HG02642 (cell line): ENCODE data around the gene ENPP6.

Source experiments
- ATAC-seq: cut with Tn5 transposase; IDR thresholded peaks from one replicate; pipeline ENCODE4 v1.9.1; 2021; ENCODE audit warnings: mild to moderate bottlenecking; ENCODE audit not compliant: unreplicated experiment, poor library complexity

ENPP6 gene

DNA sequence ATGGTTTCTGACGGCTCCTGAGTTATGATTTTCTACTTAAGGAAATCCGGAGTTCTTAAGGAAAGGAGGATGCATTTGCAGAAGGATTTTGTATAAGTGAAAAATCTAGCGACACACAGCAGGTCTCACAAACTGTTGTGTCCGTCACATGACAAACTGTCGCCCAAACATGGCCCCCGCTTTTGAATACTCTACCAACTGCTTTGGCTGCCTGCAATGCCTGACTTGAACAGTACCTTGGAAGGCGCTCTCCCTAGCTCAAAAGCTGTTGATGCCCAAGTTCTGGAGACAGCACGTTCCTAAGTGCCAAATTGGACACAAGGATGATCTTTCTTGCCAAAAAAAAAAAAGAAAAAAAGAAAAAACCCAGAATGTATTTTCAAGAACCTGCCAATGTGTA lies 103.2 kb downstream of the ENPP6 start:
- ATAC-seq = no peak

DNA sequence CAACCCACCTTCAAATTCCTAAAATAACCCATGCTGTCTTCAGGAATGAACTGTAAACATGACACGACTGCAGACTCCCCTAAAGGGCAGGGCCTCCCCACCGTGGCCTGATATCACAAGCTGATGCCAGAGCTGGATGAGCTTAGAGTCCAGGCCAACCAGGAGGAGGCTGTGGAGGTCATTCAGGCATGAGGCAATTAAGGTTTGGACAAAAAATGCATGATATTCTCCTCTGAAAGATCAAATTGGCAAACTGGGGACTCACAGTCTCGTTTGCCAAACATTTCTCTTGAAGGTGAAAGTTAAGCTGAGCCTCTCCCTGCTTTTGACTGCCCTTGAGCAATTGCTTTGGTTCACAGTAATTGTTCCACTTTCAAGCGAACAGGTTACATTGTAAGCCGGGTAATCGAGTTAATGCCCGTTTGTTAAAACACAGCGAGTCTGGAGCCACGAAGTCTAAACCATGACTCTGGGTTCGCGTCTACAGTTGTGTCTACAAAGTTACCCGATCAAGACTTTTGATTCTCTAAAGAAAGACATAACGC lies 105.6 kb downstream of the ENPP6 start:
- no peak for ATAC-seq

DNA sequence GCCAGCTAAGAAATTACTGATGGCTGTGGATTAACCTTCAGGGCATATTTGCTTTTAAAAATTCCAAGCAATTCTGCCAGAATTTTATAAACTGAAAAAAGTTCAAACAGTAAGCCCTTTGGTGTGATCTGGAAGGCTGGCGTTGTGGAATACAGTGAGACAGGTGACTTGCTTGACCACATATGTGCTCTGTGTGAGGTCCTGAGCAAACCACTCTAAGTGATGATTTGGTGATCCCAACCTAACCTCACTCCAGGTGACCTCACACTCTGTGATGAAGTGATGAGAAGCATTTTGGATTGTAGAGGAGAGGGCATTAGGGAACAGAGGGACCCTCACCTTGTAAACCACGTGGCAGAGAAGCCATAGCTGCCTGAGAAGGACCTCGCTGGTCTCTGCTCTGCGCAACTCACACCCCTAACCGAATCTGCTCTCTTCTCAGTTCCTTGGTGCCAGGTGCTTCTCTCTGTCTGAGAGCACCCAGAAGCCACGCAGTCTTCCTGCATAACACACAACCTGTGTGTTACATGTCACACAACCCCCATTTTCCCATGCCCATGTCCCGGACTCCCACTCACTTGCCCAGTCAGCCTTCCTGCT lies 106.3 kb downstream of the ENPP6 start:
- ATAC-seq = no peak

DNA sequence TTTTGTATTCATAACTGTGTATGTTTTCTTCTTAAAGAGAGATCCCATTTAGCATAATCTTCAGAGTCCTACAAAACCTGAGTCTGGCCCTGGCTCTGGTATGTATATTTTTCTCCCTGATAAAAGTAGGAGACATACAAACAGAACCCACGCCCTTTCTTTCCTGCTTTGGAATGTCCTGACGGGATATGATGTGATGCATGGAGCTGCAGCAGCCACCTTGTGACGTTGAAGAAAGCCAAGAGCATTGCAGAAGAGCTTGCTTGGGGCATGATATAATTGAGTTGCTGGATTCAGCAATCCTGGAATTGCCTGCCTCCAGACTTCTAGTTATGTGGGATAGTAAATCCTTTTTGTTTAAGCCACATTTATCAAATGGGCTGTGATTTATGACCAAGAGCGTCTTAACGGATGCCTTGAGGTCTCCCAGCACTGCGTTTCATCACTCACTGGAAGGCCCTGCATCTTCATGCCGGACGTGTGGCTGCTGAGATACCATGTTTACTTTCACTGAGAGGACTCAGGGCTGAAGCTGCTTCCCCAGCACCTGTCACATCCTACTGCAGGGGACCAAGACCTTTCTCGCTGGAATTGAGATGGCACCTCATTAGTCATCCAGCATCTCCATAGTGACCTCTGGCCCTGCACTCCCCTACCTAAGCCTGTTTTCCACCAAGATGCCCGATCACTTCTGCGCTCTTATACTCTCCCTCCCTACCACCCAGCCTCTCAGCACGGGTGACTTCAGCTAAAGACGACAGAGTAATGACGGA lies 107.0 kb downstream of the ENPP6 start:
- ATAC-seq = no peak

DNA sequence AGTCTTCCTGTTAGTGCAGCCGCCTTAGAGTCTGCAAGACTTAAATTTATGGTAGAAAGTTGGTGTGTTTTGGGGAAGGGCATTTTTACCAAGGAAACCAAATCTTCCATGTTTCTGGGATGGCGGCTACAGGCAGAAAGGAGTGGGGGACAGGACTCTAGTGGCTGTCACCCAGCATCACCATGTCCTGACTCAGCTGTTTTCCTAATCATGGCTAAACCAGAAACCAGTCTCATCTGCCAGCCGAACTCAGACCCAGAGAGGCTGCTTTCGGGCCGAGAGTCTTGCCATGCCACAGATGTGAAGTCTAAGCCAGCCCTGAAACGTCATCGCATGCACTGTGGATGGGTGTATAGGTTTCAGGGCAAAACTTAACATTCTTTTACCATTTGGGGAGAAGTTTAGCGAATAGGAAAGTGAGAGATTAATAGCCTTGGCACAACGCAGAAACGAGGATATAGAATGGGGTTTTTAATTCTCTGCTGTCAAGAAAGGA lies 109.6 kb downstream of the ENPP6 start:
- ATAC-seq = no peak

DNA sequence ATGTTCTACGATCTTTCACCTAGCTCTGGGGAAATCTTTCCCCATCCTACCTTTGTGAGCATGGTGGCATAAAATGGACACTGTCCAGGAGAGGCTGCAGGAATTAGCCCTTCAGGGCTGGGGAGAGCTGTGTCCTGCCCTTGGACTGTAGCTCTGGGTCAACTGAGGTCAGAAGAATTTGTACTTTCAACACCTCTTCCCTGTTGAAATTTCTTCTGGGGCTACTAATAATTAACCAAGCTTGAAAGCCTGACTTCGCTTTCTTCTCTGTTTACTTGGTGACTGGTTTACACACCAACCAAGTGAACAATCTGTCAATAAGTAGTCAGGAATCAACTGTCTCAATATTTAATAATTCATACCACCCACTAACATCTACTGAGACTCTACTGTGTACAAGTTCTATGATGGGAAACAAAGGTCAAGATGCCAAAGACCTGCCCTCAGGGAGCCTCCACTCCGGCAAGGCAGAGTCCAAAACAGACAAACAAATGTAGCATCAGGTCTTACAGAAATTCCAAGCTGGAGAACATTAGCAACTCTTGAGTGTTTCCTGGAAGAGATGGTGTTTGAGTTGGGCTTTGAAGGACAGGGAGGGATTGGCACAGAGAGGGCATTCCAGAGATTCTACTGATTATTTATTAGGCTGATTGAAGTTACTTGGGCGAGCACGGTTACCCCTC lies 113.1 kb downstream of the ENPP6 start:
- ATAC-seq = no peak

DNA sequence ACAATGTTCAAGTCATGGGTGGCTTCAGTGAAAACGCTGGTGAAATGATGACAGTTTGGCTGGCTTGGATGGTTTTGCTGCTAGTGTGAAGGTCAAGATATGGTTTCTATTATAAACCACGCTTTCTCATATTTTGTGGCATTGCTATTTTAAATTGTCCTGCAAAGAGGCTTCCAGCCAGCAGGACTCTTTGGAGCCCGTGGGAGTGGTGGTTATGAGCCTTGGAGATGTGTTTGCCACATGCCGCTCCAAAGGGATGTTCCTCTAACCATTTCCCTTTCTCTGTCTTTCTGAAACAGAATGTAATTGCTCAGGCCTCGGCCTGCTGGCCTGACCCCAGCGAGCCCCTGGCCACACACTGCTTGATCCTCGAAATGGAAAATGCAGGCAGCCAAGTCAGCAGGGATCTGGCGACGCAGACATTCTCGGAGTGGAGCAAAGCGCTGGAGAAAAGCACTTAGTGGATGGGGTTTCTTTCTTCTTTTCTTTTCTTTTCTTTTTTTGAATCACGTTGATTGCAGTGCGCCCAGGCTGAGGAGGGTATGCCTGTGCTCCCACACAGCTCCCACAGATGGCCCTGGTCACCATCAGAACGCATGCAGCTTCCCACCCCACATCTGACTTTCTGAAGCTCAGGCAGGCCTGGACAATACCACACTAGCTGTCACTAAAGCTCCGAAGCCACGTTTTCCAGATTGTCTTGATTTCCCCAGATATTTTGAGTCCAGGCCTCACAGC lies 114.0 kb downstream of the ENPP6 start:
- no peak for ATAC-seq

DNA sequence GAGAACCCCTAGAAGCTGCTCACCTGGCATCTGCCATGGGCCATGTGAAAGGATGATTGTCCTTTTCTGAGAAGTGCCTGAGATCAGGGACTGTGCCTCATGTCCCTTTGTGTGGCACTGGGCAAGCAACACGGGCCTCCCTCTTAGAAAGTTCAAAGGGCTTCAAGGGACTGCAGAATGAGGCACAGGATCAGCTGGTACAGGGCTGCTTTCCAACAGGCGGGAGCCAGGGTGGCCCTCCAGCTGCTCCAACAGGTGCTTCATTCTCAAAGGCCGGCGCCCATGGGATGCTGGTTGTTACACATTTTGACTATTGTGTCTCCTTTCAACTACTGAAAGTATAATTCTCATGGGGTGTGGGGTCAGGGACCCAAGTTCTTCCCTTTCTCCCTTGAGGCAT lies 114.7 kb downstream of the ENPP6 start:
- no peak for ATAC-seq

DNA sequence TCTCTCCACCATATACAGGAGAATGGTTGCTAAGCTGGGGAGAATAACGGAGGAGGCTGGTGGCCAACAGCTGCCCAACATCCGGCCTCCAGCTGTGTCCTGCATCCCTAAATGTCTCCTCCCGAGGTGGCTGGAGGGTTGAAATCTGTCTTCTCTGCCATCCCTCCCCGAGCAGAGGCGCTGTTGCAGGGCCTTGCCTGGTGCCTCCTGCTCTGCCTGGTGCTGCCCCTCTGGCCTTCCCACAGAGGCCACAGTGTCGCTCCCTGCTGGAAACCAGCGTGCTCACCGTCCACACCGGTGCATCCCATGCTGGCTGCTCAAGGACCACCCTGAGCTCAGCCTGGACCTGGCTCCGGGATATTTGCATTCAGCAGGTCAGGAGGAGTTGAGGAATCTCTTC lies 115.2 kb downstream of the ENPP6 start:
- no peak for ATAC-seq

DNA sequence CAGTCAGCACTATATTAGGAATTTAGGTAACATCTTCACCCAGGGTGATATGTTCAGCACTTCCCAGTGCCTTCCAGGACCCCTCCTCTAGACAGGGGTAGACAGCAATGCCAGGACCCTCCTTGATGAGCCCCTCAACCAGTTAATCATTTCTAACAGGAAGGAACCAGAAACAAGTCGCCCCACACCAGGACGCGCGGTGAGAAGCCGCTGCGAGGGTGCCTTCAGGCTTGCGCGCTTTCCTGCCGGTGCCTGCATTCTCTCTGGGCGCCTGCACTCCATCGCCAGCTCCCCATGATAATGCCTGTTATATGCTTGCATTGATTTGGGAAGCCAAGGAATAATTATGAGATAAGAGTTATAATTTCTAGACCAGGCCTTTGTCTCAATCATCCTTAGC lies 116.0 kb downstream of the ENPP6 start:
- ATAC-seq = no peak

DNA sequence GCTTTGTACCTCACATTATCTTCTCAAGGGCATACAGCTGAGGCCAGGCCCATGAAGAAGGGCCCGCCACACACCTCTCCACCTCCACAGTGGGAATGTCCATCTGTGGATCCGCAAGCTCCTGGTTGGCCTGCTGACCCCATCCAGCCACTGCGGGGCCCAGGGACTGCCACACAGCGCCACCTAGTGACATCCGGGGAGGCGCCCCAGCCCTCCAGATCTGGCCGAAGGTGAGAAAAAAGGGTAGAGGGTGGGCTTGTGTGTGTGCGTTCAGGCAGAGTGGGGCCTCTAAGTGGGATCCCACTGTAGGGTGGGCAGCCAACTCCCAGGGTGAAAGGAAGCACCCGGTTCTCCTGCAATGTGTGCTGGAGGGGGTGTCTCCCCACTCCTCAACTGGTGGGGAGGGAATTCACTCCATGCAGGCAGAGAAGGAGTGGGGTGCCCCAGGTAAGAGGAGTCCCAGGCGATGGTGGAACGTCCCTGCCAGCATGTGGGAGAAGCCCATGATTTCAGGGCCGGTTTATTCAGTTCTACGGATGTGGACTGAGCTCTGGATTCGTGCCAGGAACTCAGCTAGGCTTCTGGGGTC lies 117.3 kb downstream of the ENPP6 start:
- no peak for ATAC-seq

DNA sequence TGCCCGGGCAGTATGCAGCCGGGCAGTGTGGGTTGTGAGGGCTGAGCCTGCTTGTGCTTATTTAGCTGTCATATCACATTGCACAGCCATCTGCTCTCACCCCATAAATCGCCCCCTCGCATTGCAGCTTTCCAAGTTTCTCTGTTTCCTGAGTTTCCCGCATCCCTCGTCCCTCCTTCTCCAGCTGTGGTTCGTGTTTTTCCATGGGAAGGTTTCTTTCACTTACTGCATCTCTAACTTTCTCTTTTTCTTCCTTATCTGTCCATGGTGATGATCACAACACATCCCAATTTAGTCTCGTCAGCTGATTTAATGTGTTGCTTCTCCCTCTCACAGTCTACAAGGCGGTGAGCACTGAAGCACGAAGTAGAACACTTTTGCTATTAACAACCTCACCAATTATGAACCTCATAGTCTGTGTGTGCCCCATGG lies 118.1 kb downstream of the ENPP6 start:
- ATAC-seq = no peak

DNA sequence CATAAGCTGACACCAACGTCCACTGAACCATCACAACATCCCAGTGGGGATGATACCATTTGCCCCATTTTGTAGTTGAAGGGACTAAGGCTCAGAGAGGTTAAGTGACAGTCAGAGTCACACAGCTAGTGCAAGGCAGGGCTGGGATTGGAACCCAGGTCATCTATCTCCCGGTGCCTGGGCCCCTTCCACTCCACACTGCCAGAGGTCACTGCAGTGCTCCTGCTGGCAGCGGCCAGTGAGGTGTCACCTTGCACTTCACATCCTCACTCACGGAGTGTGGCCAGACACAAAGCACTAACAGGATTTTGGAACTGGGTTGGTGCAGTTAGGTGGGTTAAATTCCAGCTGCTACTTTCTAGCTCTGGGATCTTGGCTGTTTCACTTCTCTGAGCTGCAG lies 118.7 kb downstream of the ENPP6 start:
- no peak for ATAC-seq

DNA sequence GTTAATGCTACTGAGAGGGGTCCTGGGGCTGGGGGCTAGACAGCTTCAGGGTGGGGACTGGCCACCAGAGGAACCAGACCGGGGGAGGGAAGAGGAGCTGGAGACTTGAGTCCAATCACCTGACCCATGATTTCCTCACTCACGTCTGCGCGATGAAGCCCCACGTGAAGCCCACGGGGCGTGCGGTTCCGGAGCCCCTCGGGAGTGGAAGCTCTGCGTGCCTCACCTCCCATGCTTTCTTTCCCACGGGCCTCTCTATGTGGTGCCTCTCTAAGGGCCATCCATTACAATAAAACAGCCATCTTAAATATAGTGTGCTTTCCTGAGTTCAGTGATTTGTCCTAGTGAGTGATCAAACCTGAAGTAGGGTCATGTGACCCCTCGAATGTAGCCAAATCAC lies 119.9 kb downstream of the ENPP6 start:
- ATAC-seq = no peak

DNA sequence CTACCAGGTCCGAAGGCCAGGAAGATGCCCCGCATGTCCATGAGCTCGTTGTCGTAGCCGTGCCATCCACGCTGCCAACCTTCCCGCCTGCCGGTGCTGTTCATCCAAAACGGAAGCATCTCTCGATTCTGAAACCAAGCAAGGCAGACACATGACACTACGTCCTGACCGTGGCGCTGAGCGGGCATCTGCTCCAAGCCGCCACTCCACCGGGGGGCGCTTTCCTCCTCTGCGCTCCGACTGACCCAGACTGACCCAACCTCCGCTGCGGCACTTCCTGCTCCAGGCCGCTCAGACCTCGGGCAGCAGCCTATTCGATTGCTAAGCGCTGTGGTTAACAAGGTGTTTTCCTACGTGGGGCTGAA lies 120.5 kb downstream of the ENPP6 start:
- peak; percentile 61 for ATAC-seq

DNA sequence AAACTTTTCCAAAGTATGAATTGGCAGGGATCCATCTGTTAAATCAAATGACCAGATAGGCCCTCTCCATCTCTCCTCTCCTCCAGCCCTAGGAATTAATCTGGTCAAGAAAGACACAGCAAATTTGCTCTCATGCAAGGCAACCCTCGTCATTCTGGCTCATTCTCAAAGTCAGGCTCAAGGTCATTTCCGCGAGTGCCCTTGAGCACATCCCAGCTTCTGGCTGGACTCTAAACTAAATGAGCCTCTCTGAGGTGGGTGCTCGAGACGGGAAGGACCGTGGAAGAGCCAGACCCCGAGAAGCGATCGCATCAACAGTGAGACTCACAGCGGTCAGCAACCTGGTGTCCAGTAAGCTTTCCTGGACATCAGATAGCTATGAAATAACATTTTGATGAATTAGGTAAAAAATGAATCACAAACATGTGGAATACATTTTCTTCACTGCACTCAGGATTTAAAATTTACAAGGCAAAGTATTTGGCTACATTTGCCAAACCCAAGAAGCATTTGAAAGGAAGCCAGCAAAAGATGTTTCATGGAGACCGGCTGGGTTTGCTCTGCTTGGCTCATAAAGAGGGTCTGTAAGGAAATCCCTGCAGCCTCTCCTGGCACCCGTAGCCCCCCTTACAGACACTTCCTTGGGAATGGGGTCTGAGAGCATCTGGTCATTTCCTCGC lies 121.0 kb downstream of the ENPP6 start:
- ATAC-seq = no peak

DNA sequence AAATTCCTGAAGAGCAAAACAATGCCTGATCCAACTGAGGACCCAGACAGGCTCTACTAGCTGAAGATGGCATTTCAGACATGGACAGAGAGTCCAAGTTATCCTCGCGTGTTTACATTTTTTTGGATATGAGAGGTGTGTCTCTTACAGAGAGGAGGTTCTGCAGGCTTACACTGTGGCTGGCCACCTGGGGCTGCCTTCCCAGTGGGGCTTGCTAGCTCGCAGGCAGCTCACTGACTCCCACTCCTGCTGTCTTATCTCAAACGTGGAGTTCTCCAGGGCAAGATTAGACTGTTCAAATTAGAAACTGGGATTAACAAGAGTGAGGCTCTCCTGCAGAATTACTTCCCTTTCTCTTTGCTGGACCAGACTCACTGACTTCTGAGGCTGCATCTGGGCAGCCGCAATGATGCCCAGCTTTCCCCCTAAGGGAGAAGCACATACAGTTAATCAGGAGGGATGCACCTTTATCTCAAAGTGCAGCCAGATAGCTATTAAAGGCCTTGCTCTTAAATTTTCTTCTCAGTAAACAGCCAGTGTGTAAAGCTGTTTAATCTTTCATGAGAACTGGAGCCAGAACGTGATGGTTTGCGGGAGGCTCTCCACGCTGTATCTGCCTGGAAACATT lies 123.0 kb downstream of the ENPP6 start:
- no peak for ATAC-seq

DNA sequence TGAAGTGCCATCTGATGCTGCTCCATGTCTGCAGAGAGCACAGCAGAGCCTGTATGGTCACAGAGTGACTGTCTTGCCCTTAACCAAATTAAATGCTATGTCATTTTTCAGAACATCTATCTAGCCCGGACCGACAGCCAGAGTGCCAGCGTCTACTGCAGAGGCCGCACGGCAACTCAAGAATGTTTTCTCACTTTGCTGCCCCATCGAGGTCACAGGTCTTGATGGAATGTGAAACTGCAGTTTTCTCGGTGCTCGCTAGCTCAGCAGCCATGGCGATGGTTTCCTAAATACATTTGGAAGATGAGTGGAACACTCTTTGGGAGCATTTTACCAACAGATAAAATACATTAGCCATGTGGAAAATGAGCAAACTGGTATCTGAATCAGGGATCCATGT lies 125.7 kb downstream of the ENPP6 start:
- ATAC-seq = no peak

DNA sequence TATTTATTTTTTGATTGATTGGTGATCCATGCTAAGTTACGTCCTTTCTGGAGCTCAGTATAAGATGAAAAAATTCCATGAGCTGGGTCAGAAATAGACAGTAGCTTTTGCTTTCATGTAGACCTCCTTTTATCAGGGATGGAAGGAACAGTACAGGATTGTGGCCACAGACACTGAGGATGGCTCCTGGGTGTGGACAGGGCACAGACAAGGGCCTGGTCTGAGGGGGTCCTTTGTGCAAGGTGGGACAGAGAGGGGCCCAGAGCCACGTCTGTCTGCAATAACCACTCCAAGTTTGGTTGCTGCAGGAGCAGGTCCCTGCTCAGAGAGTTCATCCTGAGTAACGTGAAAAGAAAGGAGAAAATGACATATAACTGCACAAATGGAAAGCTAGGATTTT lies 127.1 kb downstream of the ENPP6 start:
- ATAC-seq = no peak
